IMR-90 (cell line): ENCODE measurements around the gene FXN.

Source experiments
- MAFK ChIP-seq: IDR thresholded peaks from 2 replicates; pipeline ENCODE4 v1.6.1; 2012; ENCODE audit warnings: low read depth, low read length, improper control_type of control experiment
- MXI1 ChIP-seq: IDR thresholded peaks from 2 replicates; pipeline ENCODE4 v1.6.1; 2012; ENCODE audit warnings: low read depth, mild to moderate bottlenecking, low read length, moderate library complexity, borderline replicate concordance
- POLR2A ChIP-seq: IDR thresholded peaks from 2 replicates; pipeline ENCODE4 v1.6.1; 2012; ENCODE audit warnings: mild to moderate bottlenecking, low read depth, low read length
- RFX5 ChIP-seq: IDR thresholded peaks from 2 replicates; pipeline ENCODE4 v1.8.0; 2012; ENCODE audit warnings: low read depth, mild to moderate bottlenecking, low read length, moderate library complexity
- TF ChIP-seq, protein P1 (sequence below): conservative IDR thresholded peaks from 2 replicates; pipeline ENCODE4 v1.5.1; 2012; ENCODE audit warnings: mild to moderate bottlenecking, low read depth, low read length, improper control_type of control experiment

DNA sequence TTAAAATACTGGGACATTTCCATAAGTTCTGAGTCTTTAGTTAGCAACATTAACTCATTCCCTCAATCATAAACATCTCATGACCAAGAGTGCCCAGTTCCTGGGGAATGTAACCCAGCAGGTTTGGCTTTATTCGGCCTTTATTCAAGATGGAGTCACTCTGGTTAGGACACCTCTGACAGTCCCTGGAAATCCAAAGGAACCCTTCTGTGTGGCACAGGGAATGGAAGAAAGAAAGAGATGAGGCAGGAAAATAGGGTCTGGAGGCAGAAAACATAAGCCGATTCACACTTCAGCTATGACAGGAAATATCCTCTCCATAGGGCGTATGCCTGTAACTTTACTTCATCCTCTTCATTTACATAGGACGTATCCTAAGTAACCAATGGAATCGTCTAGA, 53.5 kb downstream of the FXN start:
- TF ChIP-seq, protein P1, sequence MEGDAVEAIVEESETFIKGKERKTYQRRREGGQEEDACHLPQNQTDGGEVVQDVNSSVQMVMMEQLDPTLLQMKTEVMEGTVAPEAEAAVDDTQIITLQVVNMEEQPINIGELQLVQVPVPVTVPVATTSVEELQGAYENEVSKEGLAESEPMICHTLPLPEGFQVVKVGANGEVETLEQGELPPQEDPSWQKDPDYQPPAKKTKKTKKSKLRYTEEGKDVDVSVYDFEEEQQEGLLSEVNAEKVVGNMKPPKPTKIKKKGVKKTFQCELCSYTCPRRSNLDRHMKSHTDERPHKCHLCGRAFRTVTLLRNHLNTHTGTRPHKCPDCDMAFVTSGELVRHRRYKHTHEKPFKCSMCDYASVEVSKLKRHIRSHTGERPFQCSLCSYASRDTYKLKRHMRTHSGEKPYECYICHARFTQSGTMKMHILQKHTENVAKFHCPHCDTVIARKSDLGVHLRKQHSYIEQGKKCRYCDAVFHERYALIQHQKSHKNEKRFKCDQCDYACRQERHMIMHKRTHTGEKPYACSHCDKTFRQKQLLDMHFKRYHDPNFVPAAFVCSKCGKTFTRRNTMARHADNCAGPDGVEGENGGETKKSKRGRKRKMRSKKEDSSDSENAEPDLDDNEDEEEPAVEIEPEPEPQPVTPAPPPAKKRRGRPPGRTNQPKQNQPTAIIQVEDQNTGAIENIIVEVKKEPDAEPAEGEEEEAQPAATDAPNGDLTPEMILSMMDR = no peak
- no peak for TF ChIP-seq MAFK
- no peak for TF ChIP-seq POLR2A
- no peak for TF ChIP-seq RFX5
- no peak for TF ChIP-seq MXI1
